Measurements from ENCODE around the gene LITAFD.

DNA sequence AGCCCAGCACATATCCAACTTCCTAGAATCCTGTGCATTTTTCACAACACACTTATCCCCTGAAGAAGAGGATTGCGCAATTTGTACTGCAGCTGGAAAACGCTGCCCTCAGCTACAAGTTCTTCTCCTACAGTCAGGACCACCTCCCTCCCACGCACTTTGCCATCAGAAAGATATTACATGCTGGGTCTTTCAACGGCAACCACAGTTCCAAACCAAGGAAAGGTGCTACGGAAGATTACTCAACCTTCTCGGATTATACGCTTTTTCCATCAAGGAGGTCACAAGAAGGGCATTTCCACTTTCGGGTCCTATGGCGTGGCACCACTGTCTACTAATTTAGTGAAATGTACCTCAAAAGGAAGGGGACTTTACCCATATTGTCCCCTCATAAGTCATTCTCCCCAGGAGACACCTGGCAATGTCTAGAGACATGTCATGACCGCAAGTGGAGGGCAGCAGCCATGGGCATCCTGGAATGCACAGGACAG is 46.4 kb downstream of the LITAFD start:
- no peak for TF ChIP-seq POLR2A (IDR thresholded peaks at IDR 0.05; ENCODE audit: low read depth, low read length)
- no peak for TF ChIP-seq POLR2AphosphoS5 (IDR thresholded peaks at IDR 0.05; ENCODE audit: low read depth, low read length)
- TF ChIP-seq TAF1 (IDR thresholded peaks at IDR 0.05; ENCODE audit: borderline replicate concordance, low read depth, low read length), result no peak
